Measurements from ENCODE around the gene MEIS2. TPM values are rescaled to one million over a fixed set of nuclear protein-coding genes. Genes with fewer than 3 reads are reported as not detected.

Gene MEIS2
- total RNA-seq, 4 donors from 2014 or later: 14.8 to 28.4 (median 20.4) TPM

DNA sequence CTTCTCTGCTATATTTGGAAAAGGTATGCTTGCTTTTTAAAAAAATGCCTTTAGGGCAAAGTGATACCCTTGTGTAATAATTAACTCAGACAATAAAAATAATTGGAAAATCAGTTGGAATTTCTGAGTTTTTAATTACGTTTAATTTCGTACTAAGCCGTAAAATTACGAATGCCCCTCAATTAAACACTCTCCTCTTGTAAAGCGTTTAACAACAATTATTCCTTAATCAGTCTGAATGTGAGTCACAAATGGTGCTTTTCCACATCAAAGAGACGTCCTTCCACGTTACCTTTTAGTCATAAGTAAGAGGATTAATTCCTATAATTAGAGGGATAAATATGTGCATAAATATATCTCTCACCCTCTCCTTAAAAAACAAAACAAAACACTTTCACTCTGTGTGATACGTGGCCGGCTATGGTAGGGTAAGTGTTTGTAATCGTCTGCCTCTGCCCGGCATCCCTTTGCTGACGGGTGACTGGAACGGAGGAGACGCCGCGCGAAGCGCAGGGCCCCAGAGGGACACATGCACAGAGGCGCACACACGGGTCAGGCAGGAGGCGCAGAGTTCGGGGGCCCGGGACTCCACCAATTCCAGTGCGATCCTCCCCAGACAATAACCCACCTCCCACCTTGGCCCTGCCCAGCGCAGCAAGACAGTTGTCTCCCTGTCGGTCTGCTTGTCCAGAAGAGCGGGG lies 9.7 kb upstream of the MEIS2 start:
- Histone ChIP-seq H3K27ac (peak overlapping the region in 1 of 3 donors; percentile 32), H3K4me1 (peaks cover 0 to 7% of the 10 kb centered on the region in 2 donors), H3K36me3 (no peaks in the 10 kb centered on the region), H3K27me3 (peaks cover 33% of the 10 kb centered on the region), H3K9me3 (no peaks in the 10 kb centered on the region), H3K4me3 (replicated peaks in 1 of 3) (no peak overlapping the region)
- TF ChIP-seq, protein P1, sequence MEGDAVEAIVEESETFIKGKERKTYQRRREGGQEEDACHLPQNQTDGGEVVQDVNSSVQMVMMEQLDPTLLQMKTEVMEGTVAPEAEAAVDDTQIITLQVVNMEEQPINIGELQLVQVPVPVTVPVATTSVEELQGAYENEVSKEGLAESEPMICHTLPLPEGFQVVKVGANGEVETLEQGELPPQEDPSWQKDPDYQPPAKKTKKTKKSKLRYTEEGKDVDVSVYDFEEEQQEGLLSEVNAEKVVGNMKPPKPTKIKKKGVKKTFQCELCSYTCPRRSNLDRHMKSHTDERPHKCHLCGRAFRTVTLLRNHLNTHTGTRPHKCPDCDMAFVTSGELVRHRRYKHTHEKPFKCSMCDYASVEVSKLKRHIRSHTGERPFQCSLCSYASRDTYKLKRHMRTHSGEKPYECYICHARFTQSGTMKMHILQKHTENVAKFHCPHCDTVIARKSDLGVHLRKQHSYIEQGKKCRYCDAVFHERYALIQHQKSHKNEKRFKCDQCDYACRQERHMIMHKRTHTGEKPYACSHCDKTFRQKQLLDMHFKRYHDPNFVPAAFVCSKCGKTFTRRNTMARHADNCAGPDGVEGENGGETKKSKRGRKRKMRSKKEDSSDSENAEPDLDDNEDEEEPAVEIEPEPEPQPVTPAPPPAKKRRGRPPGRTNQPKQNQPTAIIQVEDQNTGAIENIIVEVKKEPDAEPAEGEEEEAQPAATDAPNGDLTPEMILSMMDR (IDR thresholded peaks at IDR 0.05): no peak
- TF ChIP-seq POLR2A (IDR thresholded peaks at IDR 0.05): no peak
- no peak for DNase-seq
- intact Hi-C loops (cut with DNase I): no loop called here
- WGBS, 2 donors: 18 to 23% methylated on average over 14 to 27 of the region's 27 CpGs

DNA sequence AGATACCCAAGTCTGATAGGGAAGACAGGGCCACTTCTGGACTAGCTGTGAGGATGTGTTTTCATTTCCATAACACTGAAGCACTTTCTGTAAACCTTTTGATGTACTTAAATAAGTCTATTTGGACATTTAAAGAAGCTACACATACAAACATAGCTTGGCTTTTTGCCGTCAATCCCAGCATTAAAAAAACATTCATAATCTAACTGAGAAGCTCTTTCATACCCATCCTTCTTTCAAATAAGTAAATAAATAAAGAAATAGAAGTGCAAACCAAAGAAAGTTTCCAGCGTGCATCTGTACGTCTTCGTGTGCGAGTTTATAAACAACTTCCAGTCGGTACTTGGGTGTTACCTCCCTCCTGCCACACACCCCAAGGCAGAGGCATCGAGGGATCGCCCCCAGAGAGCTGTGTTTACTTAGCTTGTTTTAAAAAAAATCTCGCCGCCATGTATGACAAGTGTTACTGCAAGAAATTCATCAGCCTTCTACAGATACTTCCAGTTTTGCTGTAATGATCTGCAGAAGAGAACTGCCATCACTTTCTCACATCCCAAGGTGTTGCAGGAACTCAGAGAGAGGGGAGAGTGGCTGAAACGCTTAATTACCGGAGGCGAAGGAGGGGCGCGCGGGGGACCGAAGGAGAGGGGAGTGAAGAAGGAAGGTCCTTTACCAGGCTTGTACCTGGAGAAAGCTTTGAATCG lies 9.0 kb upstream of the MEIS2 start:
- intact Hi-C loops (cut with DNase I): no loop called here
- no peak overlapping the region for H3K4me3 ChIP-seq (replicated peaks in 1 of 3)
- no peaks in the 10 kb centered on the region for H3K9me3 ChIP-seq
- no peak for DNase-seq
- no peaks in the 10 kb centered on the region for H3K36me3 ChIP-seq
- H3K27me3 ChIP-seq: peaks cover 33% of the 10 kb centered on the region
- 31 to 35% methylated on average over 18 of the region's 18 CpGs for WGBS, 2 donors
- TF ChIP-seq POLR2A (IDR thresholded peaks at IDR 0.05): no peak
- TF ChIP-seq, protein P1 (IDR thresholded peaks at IDR 0.05): no peak
- peaks cover 0 to 7% of the 10 kb centered on the region in 2 donors for H3K4me1 ChIP-seq
- no peak overlapping the region for H3K27ac ChIP-seq

DNA sequence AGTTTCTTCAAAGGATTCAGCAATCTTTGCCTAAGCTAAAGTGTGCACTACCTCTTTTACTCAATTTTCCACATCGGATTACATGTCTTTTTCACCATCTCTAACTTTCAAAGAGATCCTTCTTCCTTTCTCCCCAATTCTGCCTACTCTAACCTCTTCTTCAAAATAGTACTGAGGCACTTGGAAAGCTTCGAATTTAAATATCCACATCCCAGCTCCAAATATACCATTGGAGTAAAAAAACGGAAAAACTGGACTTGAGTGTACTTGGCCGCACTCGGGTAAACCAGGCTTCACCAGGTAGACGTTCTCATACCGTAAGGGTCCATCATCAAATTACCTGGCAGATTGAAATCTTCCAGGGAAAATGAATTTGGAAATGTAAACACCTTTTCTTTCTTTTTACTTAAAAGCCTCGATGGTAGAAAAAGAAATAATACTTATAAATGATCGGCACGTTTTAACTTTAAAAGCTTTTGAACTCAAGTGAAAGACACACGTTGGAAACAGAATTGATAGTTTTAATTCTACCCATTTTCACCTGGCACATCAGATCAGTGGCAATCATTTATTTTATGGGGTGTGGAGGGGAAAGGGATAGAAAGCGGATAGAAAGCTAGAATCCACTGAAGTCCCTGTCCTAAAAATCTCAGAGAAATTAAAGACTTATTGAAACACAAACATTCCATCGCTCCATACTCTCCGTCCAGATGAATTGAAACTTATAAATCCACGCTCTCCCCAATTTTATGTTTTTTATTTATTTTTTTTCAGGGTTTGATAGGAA lies 8.2 kb upstream of the MEIS2 start:
- TF ChIP-seq, protein P1 (IDR thresholded peaks at IDR 0.05): no peak
- TF ChIP-seq POLR2A (IDR thresholded peaks at IDR 0.05): no peak
- peaks cover 0 to 7% of the 10 kb centered on the region in 2 donors for H3K4me1 ChIP-seq
- no peak overlapping the region for H3K4me3 ChIP-seq (replicated peaks in 1 of 3)
- H3K27ac ChIP-seq: no peak overlapping the region
- H3K27me3 ChIP-seq: peaks cover 33% of the 10 kb centered on the region
- WGBS, 2 donors: 39 to 43% methylated on average over 15 of the region's 15 CpGs
- H3K9me3 ChIP-seq: no peaks in the 10 kb centered on the region
- no peaks in the 10 kb centered on the region for H3K36me3 ChIP-seq
- no peak for DNase-seq
- intact Hi-C loops (cut with DNase I): no loop called here

DNA sequence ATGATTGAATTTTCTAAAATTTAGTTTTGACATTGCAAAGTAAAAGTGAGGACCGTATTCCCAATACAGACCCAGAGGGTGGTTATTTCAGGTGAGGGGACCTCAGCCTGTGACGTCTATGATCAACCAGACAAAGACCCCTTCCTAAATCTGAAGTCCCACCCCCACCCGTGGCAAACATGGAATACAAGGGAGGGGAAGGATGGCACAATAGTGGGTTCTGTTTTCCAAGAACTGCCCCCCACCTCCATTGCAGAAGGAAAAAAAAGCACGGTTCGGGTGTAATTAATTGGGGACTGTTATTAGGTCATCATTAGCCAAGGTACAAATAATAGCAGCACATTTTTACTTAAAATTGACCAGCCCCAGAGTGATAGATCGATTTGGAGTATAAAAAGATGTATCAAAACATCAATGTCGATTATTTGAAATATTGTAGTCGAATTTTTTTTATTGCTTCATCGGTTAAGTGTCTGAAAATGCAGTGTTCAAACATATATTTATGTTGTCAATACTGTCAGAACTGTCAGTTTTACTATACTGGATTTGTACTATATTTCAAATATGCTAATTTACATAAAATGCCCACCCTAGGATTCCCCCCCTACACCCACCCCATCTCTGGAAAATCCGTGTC lies 7.5 kb upstream of the MEIS2 start:
- WGBS, 2 donors: 37 to 42% methylated on average over 10 of the region's 10 CpGs
- Histone ChIP-seq H3K9me3 (no peaks in the 10 kb centered on the region), H3K4me1 (peaks cover 0 to 7% of the 10 kb centered on the region in 2 donors), H3K4me3 (replicated peaks in 1 of 3) (no peak overlapping the region), H3K36me3 (no peaks in the 10 kb centered on the region), H3K27me3 (peaks cover 35% of the 10 kb centered on the region), H3K27ac (no peak overlapping the region)
- intact Hi-C loops (cut with DNase I): no loop called here
- DNase-seq: no peak
- TF ChIP-seq, protein P1 (IDR thresholded peaks at IDR 0.05): no peak
- TF ChIP-seq POLR2A (IDR thresholded peaks at IDR 0.05): no peak

Measured in thyroid gland (tissue), 4 donors.